A549 (cell line): ENCODE data around the gene WEE2. TPM values are rescaled to one million over a fixed set of nuclear protein-coding genes. Genes with fewer than 3 reads are reported as not detected.
A peak's percentile ranks its signal among the peaks of the same experiment; 100 is the strongest.

Source experiments
- ATAC-seq, 2 experiments: fragments of 200-7000 bp in 1 of 2; fragments of >200 bp in 1 of 2; cut with Nextera tagmentation in 1 of 2; cut with Tn5 transposase in 1 of 2; 3 replicates each; pipeline versions ENCODE4 v1.8.0 to v1.9.1; 2018 to 2020; ENCODE audit warnings: mild to moderate bottlenecking in 1 of 2, moderate library complexity in 1 of 2
- CTCF ChIA-PET: fragments of 300-600 bp; sonication (Branson Sonifier 250); formaldehyde crosslinking; extraction: SDS; loops from one replicate; lab custom pipeline; 2021; ENCODE audit warnings: antibody characterized with exemption, inconsistent platforms; lab: Yijun Ruan, JAX
- POLR2A ChIA-PET: fragments of 350-600 bp; formaldehyde crosslinking; extraction: SDS; loops from one replicate; lab custom pipeline; 2021; ENCODE audit warnings: antibody characterized with exemption, inconsistent platforms; lab: Yijun Ruan, JAX
- DNase-seq, 2 experiments: peaks; one replicate each; pipeline versions ENCODE4 v3.0.0 to v3.0.0-alpha.2; 2011 to 2016; ENCODE audit warnings: low read depth in 1 of 2, low spot score in 1 of 2
- FAIRE-seq: peaks from 2 replicates; lab custom pipeline; 2011; peaks lifted over from hg19 to GRCh38; lab: Jason Lieb, UNC
- H3K27ac ChIP-seq, 2 experiments: fragments of >200 bp; sonication (Bioruptor Twin); formaldehyde crosslinking; 3 replicates each; pipeline ENCODE4 v1.5.1; 2016 to 2017
- H3K4me1 ChIP-seq: fragments of >200 bp; sonication (Bioruptor Twin); formaldehyde crosslinking; 3 replicates; pipeline ENCODE4 v1.6.1; 2016
- H3K4me2 ChIP-seq: fragments of >200 bp; sonication (Bioruptor Twin); formaldehyde crosslinking; 3 replicates; pipeline ENCODE4 v1.6.1; 2016
- H3K4me3 ChIP-seq: fragments of >200 bp; sonication (Bioruptor Twin); formaldehyde crosslinking; 3 replicates; pipeline ENCODE4 v1.5.1; 2016
- H3K9me3 ChIP-seq: fragments of >200 bp; sonication (Bioruptor Twin); formaldehyde crosslinking; 3 replicates; pipeline ENCODE4 v1.6.1; 2016
- CBX8 ChIP-seq: fragments of 200-600 bp; sonication (generic); IDR thresholded peaks from 2 replicates; pipeline ENCODE4 v1.6.1; 2016
- FOSB ChIP-seq: fragments of 250-450 bp; sonication (Bioruptor Pico); IDR thresholded peaks from 2 replicates; pipeline ENCODE4 v1.5.0; 2020; ENCODE audit warnings: mild to moderate bottlenecking, moderate library complexity
- GATA3 ChIP-seq: IDR thresholded peaks from 2 replicates; pipeline ENCODE4 v1.6.1; 2012; ENCODE audit warnings: borderline replicate concordance
- HDAC2 ChIP-seq: fragments of 200-600 bp; sonication (generic); IDR thresholded peaks from 2 replicates; pipeline ENCODE4 v1.6.1; 2016
- HEYL ChIP-seq: fragments of 250-450 bp; sonication (Bioruptor Pico); IDR thresholded peaks from 2 replicates; pipeline ENCODE4 v1.8.0; 2021; ENCODE audit warnings: mild to moderate bottlenecking, moderate library complexity
- HOXB13 ChIP-seq: fragments of 250-450 bp; sonication (Bioruptor Pico); IDR thresholded peaks from 2 replicates; pipeline ENCODE4 v1.5.0; 2020; ENCODE audit warnings: low read depth, mild to moderate bottlenecking, moderate library complexity
- KDM5A ChIP-seq: fragments of 200-600 bp; sonication (generic); IDR thresholded peaks from 2 replicates; pipeline ENCODE4 v1.6.1; 2016; ENCODE audit warnings: antibody characterized with exemption, mild to moderate bottlenecking
- MAFK ChIP-seq: fragments of 450-650 bp; IDR thresholded peaks from 2 replicates; pipeline ENCODE4 v1.6.1; 2014; ENCODE audit not compliant: partially characterized antibody
- MAZ ChIP-seq: fragments of 150-350 bp; IDR thresholded peaks from 2 replicates; pipeline ENCODE4 v1.6.1; 2014; ENCODE audit warnings: antibody characterized with exemption, low read depth, low read length, borderline replicate concordance
- NPAS2 ChIP-seq: fragments of 250-450 bp; sonication (Bioruptor Pico); IDR thresholded peaks from 2 replicates; pipeline ENCODE4 v1.8.0; 2022; ENCODE audit warnings: mild to moderate bottlenecking, moderate library complexity, borderline replicate concordance
- POLR2A ChIP-seq: IDR thresholded peaks from 2 replicates; pipeline ENCODE4 v1.6.1; 2012; ENCODE audit warnings: mild to moderate bottlenecking, low read length
- POLR2AphosphoS2 ChIP-seq: conservative IDR thresholded peaks from 2 replicates; pipeline ENCODE4 v1.6.1; 2012; ENCODE audit warnings: low read length, improper control_type of control experiment, inconsistent platforms
- RARB ChIP-seq: fragments of 250-450 bp; sonication (Bioruptor Pico); IDR thresholded peaks from 2 replicates; pipeline ENCODE4 v1.8.0; 2021; ENCODE audit warnings: mild to moderate bottlenecking, moderate library complexity
- RFX5 ChIP-seq: fragments of 450-650 bp; IDR thresholded peaks from 2 replicates; pipeline ENCODE4 v1.7.1; 2014; ENCODE audit warnings: antibody characterized with exemption, mild to moderate bottlenecking, moderate library complexity
- SMC3 ChIP-seq: fragments of >200 bp; sonication (Bioruptor Twin); formaldehyde crosslinking; IDR thresholded peaks from 3 replicates; pipeline ENCODE4 v1.6.1; 2018; ENCODE audit warnings: inconsistent platforms
- SREBF2 ChIP-seq: fragments of 450-650 bp; IDR thresholded peaks from 2 replicates; pipeline ENCODE4 v1.6.1; 2014; ENCODE audit warnings: mild to moderate bottlenecking, moderate library complexity
- ZFP36 ChIP-seq: fragments of 450-650 bp; IDR thresholded peaks from 2 replicates; pipeline ENCODE4 v1.6.1; 2014; ENCODE audit warnings: borderline replicate concordance; ENCODE audit not compliant: partially characterized antibody
- ZNF302 ChIP-seq: fragments of 250-450 bp; sonication (Bioruptor Pico); IDR thresholded peaks from 2 replicates; pipeline ENCODE4 v1.9.0; 2021; ENCODE audit warnings: inconsistent platforms, mild to moderate bottlenecking, moderate library complexity
- WGBS: methylation state at CpG from one replicate; pipeline ENCODE4 v1.1.6; 2017; ENCODE audit errors: missing lambda C conversion rate; 5-methylcytosine and 5-hydroxymethylcytosine counted together
- polyA plus RNA-seq, 4 experiments: library from polyadenylated mRNA; depleted of rRNA in 3 of 4; stranded (reverse); fragments of >200 nt; fragmentation: RNase III in 1 of 4; extraction: RNeasy Plus Mini Kit Qiagen cat#74134 plus additional on column Dnase treatment in 1 of 4; gene quantifications; 2 replicates in 3 of 4; 3 replicates in 1 of 4; pipeline ENCODE4 v1.2.3, GENCODE V29; 2011 to 2017
- TF ChIP-seq, protein P1 (sequence below): fragments of 200-600 bp; sonication (generic); IDR thresholded peaks from 2 replicates; pipeline ENCODE4 v1.6.1; 2016; ENCODE audit warnings: antibody characterized with exemption, mild to moderate bottlenecking, moderate library complexity
- TF ChIP-seq, protein P2 (sequence below): IDR thresholded peaks from 2 replicates; pipeline ENCODE4 v1.6.1; 2012
- TF ChIP-seq, protein P3 (sequence below): fragments of >200 bp; sonication (Bioruptor Twin); formaldehyde crosslinking; IDR thresholded peaks from 3 replicates; pipeline ENCODE4 v1.6.1; 2016
- TF ChIP-seq, protein P4 (sequence below): fragments of >200 bp; sonication (Bioruptor Twin); formaldehyde crosslinking; IDR thresholded peaks from 2 replicates; pipeline ENCODE4 v1.6.1; 2016
- TF ChIP-seq, protein P5 (sequence below): IDR thresholded peaks from 2 replicates; pipeline ENCODE4 v1.6.1; 2012; ENCODE audit warnings: low read depth, borderline replicate concordance

WEE2 gene
- polyA plus RNA-seq, 2 of the 4 experiments (the other 2 are of a cell fraction): not detected

DNA sequence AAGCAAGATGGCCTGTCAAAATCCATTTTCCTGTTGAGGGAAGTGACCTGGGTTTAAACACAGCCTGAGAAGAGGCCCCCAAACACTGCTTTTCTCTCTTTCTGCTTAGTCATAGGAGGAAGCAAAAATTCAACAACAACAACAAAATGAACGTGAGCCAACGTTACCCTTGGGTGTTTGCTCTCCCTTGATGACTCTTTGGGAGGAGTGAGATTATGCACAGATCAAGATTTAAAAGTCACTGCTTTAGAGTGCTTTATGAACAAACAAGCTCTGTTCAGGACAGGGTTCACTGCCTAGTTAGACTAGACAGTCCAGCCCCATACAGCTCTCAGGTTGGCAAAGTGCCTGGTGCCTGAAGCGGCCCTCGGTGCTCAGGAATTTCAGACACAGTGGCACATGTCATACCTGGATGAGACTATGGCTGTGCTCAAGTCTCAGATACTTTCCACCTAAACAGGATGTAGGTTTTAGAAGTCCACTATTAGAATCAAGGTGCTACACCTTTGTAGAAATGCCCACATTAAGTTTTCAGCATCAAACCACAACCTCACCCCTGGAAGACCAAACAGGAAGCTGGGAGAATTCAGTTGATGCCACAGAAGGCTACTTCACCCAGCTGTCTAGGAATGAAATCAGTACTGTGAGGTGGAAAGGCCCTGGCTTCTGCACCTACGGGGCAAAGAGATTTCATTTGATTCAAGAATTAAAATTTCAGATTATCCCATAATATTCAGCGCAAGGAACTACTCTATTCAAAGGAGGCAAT lies 44.9 kb upstream of the WEE2 start (continued):
- TF ChIP-seq KDM5A (no peak), RFX5 (no peak), SREBF2 (no peak), POLR2A (no peak), ZFP36 (no peak), RARB (CRISPR knock-in tag) (no peak), POLR2AphosphoS2 (no peak), FOSB (CRISPR knock-in tag) (no peak), GATA3 (peak; percentile 48; the same call in 1 of the 2 replicates), NPAS2 (CRISPR knock-in tag) (no peak)
- TF ChIP-seq, protein P1, sequence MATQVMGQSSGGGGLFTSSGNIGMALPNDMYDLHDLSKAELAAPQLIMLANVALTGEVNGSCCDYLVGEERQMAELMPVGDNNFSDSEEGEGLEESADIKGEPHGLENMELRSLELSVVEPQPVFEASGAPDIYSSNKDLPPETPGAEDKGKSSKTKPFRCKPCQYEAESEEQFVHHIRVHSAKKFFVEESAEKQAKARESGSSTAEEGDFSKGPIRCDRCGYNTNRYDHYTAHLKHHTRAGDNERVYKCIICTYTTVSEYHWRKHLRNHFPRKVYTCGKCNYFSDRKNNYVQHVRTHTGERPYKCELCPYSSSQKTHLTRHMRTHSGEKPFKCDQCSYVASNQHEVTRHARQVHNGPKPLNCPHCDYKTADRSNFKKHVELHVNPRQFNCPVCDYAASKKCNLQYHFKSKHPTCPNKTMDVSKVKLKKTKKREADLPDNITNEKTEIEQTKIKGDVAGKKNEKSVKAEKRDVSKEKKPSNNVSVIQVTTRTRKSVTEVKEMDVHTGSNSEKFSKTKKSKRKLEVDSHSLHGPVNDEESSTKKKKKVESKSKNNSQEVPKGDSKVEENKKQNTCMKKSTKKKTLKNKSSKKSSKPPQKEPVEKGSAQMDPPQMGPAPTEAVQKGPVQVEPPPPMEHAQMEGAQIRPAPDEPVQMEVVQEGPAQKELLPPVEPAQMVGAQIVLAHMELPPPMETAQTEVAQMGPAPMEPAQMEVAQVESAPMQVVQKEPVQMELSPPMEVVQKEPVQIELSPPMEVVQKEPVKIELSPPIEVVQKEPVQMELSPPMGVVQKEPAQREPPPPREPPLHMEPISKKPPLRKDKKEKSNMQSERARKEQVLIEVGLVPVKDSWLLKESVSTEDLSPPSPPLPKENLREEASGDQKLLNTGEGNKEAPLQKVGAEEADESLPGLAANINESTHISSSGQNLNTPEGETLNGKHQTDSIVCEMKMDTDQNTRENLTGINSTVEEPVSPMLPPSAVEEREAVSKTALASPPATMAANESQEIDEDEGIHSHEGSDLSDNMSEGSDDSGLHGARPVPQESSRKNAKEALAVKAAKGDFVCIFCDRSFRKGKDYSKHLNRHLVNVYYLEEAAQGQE: no peak
- TF ChIP-seq, protein P2, sequence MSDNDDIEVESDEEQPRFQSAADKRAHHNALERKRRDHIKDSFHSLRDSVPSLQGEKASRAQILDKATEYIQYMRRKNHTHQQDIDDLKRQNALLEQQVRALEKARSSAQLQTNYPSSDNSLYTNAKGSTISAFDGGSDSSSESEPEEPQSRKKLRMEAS: 0 out of 2 replicates have a peak, but pooled peaks have one; percentile 48
- TF ChIP-seq, protein P3, sequence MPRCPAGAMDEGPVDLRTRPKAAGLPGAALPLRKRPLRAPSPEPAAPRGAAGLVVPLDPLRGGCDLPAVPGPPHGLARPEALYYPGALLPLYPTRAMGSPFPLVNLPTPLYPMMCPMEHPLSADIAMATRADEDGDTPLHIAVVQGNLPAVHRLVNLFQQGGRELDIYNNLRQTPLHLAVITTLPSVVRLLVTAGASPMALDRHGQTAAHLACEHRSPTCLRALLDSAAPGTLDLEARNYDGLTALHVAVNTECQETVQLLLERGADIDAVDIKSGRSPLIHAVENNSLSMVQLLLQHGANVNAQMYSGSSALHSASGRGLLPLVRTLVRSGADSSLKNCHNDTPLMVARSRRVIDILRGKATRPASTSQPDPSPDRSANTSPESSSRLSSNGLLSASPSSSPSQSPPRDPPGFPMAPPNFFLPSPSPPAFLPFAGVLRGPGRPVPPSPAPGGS: no peak

DNA sequence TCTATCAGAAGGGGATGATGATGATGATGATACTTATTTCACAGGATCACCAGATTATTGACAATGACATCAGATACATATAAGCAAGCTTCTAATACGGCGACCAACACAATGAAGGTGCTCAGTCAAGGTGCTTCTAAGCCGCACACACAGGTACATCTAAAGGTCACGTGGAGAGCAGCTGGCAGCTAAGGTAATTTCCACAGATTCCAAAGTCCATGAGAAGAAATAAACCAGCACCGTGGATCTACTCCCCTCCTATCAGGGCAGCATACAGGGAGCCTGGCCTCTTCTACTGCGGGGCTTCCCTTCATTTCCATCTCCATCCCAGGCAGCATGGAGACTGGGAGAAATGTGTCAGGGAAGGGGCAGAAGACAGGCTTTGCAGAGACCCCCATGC lies 43.7 kb upstream of the WEE2 start:
- Histone ChIP-seq H3K9me3 (no peaks in the 10 kb centered on the region), H3K27ac (peak overlapping the region in 1 of 2 experiments; percentile 71; a peak in 3 of 6 replicates)
- DNase-seq: no peak
- 98% methylated on average over 6 of the region's 6 CpGs for WGBS
- TF ChIP-seq, protein P4, sequence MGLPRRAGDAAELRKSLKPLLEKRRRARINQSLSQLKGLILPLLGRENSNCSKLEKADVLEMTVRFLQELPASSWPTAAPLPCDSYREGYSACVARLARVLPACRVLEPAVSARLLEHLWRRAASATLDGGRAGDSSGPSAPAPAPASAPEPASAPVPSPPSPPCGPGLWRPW: no peak
- TF ChIP-seq, all 56 proteins: peak for 0
- FAIRE-seq (no peak), ATAC-seq (no peak)
- Histone ChIP-seq H3K4me1 (peaks cover 22% of the 10 kb centered on the region), H3K4me2 (no peak overlapping the region; the same call in 2 of the 3 replicates), H3K4me3 (no peak overlapping the region)
- ChIA-PET CTCF (interaction anchor here (1.3 kb wide), 1 partner anchor 10 kb away, joined by 7 read pairs; no protein-coding TSS in a partner anchor), POLR2A (no interaction called here)

DNA sequence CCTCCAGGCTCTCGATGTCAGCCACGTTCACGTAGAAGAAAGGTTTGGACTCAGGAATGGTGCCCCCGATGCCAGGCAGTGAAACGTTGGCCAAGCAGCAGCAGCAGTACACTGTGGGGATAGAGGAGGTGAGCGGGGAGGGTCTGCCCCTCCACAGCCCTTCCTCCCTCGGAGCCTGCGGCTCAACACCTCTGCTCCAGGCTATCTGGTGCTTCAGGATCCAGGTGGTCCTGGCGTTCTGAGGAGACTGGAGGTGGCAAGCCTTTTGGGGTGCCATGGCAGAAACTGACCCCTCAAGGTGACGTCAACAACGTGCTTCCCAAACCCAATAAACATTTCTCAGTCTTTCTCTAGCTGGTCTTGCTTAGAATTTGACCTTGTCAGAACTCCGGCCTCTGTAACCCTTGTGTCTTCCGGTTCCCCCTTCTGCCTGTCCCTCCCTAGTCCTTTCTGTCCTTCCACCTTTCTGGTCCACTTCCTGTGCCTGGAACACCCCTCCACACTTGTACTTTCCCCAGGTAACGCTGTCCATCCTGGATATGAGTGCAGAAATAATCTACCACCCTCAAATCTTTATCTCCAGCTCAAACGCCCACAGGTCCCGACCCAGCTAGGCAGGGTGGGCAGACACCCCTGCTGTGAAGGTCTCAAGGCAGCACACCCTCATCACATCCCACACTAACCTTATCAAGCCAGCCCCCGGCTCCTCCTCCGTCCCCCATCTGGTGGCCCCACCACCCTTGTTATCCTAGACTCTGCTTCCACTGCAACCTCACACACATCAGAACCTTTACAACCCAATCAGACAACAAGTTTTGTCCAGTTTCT lies 42.7 kb upstream of the WEE2 start:
- DNase-seq (no peak), ATAC-seq (no peak), FAIRE-seq (no peak)
- no peaks in the 10 kb centered on the region for H3K9me3 ChIP-seq
- H3K27ac ChIP-seq: no peak overlapping the region
- ChIA-PET CTCF (interaction anchor here (0.6 to 2.0 kb wide), 4 partner anchors 11 to 425 kb away, joined by 4 to 7 read pairs (median 6); no protein-coding TSS in a partner anchor), POLR2A (no interaction called here)
- H3K4me2 ChIP-seq: no peak overlapping the region
- H3K4me1 ChIP-seq: peaks cover 22% of the 10 kb centered on the region
- TF ChIP-seq HOXB13 (no peak), FOSB (CRISPR knock-in tag) (no peak), HDAC2 (no peak), MAZ (no peak), CBX8 (no peak), POLR2AphosphoS2 (no peak), ZNF302 (CRISPR knock-in tag) (no peak), SMC3 (no peak), MAFK (no peak), HEYL (CRISPR knock-in tag) (no peak)
- TF ChIP-seq, protein P2: no peak
- TF ChIP-seq, protein P4: no peak
- TF ChIP-seq, protein P5, sequence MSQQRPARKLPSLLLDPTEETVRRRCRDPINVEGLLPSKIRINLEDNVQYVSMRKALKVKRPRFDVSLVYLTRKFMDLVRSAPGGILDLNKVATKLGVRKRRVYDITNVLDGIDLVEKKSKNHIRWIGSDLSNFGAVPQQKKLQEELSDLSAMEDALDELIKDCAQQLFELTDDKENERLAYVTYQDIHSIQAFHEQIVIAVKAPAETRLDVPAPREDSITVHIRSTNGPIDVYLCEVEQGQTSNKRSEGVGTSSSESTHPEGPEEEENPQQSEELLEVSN: no peak
- no peak overlapping the region for H3K4me3 ChIP-seq
- WGBS: 92% methylated on average over 18 of the region's 18 CpGs
